ENCODE results near the gene ATP5PD.

Gene ATP5PD

GRCh38 chr17:75012346-75013091, 34.2 kb downstream of the ATP5PD start, which contains the start of gene MRPL58:
MRPL58 (plus strand) TSS chr17:75012670; CDS start chr17:75012687, 17 bp downstream.
- no peak; the same call in none of the 2 replicates for TF ChIP-seq CTCF (conservative IDR thresholded peaks at IDR 0.05; ENCODE audit: low read depth)
- peak; percentile 85 for DNase-seq (ENCODE audit: low spot score)
- H3K27ac ChIP-seq, result peak within 1 kb of the TSS; percentile 92
- ChIA-PET POLR2A (ENCODE audit: low non-redundant PET) (interaction anchor here (0.6 to 1.3 kb wide), 3 partner anchors 13 to 191 kb away, joined by 3 to 7 read pairs (median 3); no protein-coding TSS in a partner anchor), CTCF (interaction anchor here (0.5 to 3.6 kb wide), 9 partner anchors 10 to 189 kb away, joined by 3 to 35 read pairs (median 4); partner anchors contain the start of genes OTOP2 and USH1G)

- ChIA-PET POLR2A (ENCODE audit: low non-redundant PET) (interaction anchor here (1.1 to 1.3 kb wide), 2 partner anchors 13 to 50 kb away, joined by 3 read pairs; no protein-coding TSS in a partner anchor), CTCF (interaction anchor here (0.5 to 3.6 kb wide), 10 partner anchors 9 to 190 kb away, joined by 3 to 35 read pairs (median 4); partner anchors contain the start of genes OTOP2 and USH1G)
- TF ChIP-seq CTCF (conservative IDR thresholded peaks at IDR 0.05; ENCODE audit: low read depth), result no peak
- no peak for DNase-seq (ENCODE audit: low spot score)
- H3K27ac ChIP-seq, result peak overlapping the region; percentile 92
Observed at GRCh38 chr17:75012096-75012345, 34.7 kb downstream of the ATP5PD start.

- no peak for DNase-seq (ENCODE audit: low spot score)
- no peak for TF ChIP-seq CTCF (conservative IDR thresholded peaks at IDR 0.05; ENCODE audit: low read depth)
- ChIA-PET POLR2A (ENCODE audit: low non-redundant PET) (interaction anchor here (1.1 to 1.3 kb wide), 2 partner anchors 12 to 50 kb away, joined by 3 read pairs; no protein-coding TSS in a partner anchor), CTCF (interaction anchor here (0.7 to 3.6 kb wide), 10 partner anchors 9 to 90 kb away, joined by 3 to 35 read pairs (median 4); no protein-coding TSS in a partner anchor)
- H3K27ac ChIP-seq, result peak overlapping the region; percentile 92
Observed at GRCh38 chr17:75011401-75012095, 35.2 kb downstream of the ATP5PD start.

- ChIA-PET POLR2A (ENCODE audit: low non-redundant PET) (interaction anchor here (1.3 kb wide), 1 partner anchor 12 kb away, joined by 3 read pairs; no protein-coding TSS in a partner anchor), CTCF (interaction anchor here (0.5 to 3.6 kb wide), 10 partner anchors 9 to 220 kb away, joined by 3 to 35 read pairs (median 6); no protein-coding TSS in a partner anchor)
- TF ChIP-seq CTCF (conservative IDR thresholded peaks at IDR 0.05; ENCODE audit: low read depth), result no peak
- peak; percentile 44 for DNase-seq (ENCODE audit: low spot score)
- H3K27ac ChIP-seq, result peak overlapping the region; percentile 41
Observed at GRCh38 chr17:75010683-75011400, 35.9 kb downstream of the ATP5PD start.

GRCh38 chr17:75009139-75009724, 37.5 kb downstream of the ATP5PD start:
- ChIA-PET CTCF (interaction anchor here (1.8 kb wide), 1 partner anchor 48 kb away, joined by 7 read pairs; no protein-coding TSS in a partner anchor), POLR2A (ENCODE audit: low non-redundant PET) (interaction anchor here (0.7 kb wide), 1 partner anchor 251 kb away, joined by 5 read pairs; no protein-coding TSS in a partner anchor)
- TF ChIP-seq CTCF (conservative IDR thresholded peaks at IDR 0.05; ENCODE audit: low read depth), result no peak
- no peak overlapping the region for H3K27ac ChIP-seq
- no peak for DNase-seq (ENCODE audit: low spot score)
